A549 (cell line): ENCODE results near the gene PRRC2B.

Experiments used
- BHLHE40 ChIP-seq: IDR thresholded peaks from 2 replicates; pipeline ENCODE4 v1.6.1; 2012; ENCODE audit warnings: low read depth, low read length, inconsistent platforms
- POLR2A ChIP-seq: IDR thresholded peaks from 2 replicates; pipeline ENCODE4 v1.6.1; 2012; ENCODE audit warnings: mild to moderate bottlenecking, low read length
- RARB ChIP-seq: fragments of 250-450 bp; sonication (Bioruptor Pico); IDR thresholded peaks from 2 replicates; pipeline ENCODE4 v1.8.0; 2021; ENCODE audit warnings: mild to moderate bottlenecking, moderate library complexity
- TF ChIP-seq, protein P1 (sequence below): fragments of >200 bp; sonication (Bioruptor Twin); formaldehyde crosslinking; IDR thresholded peaks from 3 replicates; pipeline ENCODE4 v1.5.1; 2016

DNA sequence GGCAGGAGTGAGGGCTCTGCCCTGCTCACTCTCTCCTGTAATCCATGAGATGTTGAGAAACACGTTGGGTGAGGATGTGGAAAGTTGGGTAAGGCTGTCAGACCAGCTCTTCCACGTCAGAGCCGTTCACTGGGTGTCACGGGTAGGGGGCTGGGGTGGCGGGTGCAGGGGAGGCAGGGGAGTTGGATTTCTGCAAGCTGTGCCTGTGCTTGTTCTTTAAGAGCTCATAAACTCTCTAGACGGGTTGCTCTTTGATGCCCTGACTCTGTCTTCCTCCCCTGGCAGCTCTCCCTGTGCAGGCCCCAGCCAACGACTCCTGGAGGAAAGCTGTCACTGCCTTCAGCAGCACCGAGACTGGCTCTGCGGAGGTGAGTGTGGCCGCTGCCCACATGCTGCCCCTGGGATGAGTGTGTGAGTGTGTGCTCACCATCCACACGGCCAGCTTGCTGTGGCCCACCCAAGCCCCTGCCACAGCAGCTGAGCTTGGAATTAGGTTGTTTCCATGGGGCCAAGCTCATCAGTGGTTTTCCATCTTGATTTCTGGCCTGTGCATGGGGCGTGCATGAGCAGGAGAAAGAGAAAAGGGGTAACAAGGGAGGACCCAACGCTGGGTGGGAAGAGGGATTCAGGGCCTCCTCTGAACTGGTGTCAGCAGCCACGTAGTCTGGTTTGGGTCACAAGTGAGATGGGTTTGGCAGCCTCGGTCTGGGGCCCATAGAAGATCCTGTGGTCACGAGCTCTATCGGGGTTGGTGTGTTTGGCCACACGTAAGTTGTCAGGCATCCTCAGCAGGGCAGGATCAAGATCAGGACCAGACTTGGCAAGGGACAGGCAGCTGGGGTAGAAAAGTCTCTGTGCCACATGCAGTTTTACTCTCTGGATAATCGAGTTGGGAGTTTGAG, 87.8 kb downstream of the PRRC2B start:
- TF ChIP-seq, protein P1, sequence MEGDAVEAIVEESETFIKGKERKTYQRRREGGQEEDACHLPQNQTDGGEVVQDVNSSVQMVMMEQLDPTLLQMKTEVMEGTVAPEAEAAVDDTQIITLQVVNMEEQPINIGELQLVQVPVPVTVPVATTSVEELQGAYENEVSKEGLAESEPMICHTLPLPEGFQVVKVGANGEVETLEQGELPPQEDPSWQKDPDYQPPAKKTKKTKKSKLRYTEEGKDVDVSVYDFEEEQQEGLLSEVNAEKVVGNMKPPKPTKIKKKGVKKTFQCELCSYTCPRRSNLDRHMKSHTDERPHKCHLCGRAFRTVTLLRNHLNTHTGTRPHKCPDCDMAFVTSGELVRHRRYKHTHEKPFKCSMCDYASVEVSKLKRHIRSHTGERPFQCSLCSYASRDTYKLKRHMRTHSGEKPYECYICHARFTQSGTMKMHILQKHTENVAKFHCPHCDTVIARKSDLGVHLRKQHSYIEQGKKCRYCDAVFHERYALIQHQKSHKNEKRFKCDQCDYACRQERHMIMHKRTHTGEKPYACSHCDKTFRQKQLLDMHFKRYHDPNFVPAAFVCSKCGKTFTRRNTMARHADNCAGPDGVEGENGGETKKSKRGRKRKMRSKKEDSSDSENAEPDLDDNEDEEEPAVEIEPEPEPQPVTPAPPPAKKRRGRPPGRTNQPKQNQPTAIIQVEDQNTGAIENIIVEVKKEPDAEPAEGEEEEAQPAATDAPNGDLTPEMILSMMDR, result no peak
- TF ChIP-seq RARB (CRISPR knock-in tag), result no peak
- no peak for TF ChIP-seq POLR2A
- TF ChIP-seq BHLHE40, result no peak
